GM10248 (cell line): Measurements from ENCODE around the gene CREB3L4.

ENCODE experiments used
- CTCF ChIA-PET: fragments of 300-600 bp; sonication (Branson Sonifier 250); formaldehyde crosslinking; extraction: SDS; loops from one replicate; lab custom pipeline; 2021; ENCODE audit warnings: antibody characterized with exemption; lab: Yijun Ruan, JAX
- POLR2A ChIA-PET: fragments of 350-650 bp; sonication (Branson Sonifier 250); formaldehyde crosslinking; extraction: SDS; loops from one replicate; lab custom pipeline; 2020; ENCODE audit warnings: antibody characterized with exemption; lab: Yijun Ruan, JAX
- DNase-seq: peaks from one replicate; pipeline ENCODE4 v3.0.0; 2012; ENCODE audit errors: extremely low spot score
- TF ChIP-seq, protein P1 (sequence below): IDR thresholded peaks from 2 replicates; pipeline ENCODE4 v1.5.1; 2012; ENCODE audit warnings: mild to moderate bottlenecking, low read depth; ENCODE audit errors: extremely low read depth, missing control alignments, control extremely low read depth

The CREB3L4 gene

DNA sequence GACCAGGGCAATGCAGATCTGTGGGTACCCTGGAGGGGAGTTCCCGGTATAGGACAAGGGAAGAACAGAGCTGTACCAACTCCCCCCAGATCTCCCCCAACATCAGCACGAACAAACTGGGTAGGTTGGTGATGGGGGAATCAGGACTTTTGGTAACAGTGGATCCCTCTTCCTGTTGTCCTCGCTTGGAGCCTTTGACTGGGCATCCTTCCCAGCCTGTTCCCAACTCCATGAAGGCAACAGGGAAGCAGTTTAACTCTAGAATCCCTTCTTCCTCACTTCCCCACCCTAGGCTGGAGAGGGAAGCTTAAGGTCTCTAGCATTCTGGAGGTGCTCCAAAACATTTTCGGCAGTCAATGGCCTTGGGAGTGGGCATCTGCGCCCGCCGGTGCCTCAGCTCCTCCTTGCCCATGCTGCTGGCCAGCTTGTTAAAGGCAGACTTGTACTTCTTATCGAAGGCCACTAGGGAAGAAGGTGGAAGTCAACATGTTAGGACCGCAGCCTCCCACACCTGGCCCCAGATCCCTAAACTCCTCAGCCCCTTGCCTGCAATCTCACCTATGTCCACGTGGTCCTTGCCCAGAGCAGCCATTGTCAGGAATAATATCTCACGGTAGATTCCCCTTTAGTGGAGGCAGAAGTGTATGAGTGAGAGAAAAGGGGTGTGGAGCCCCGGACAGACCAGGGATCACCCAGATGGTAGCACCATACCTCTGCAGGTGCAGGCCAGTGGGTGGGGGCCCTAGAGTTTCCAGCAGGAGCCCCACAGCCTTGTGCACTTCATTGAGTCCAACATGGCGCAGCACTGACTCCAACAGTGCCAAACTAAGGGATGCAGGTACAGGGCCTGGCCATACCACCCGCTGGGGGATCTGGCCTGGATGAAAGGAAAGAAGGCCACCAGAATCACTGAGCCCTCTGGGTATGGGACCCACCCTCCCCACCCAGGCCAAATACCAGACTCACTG lies 37.4 kb upstream of the CREB3L4 start:
- ChIA-PET CTCF (interaction anchor here (0.8 to 13.6 kb wide), 4 partner anchors 9 to 132 kb away, joined by 3 to 108 read pairs (median 4); partner anchors contain the start of gene DENND4B), POLR2A (interaction anchor here (0.9 kb wide), 1 partner anchor 61 kb away, joined by 3 read pairs; no protein-coding TSS in a partner anchor)
- no peak for DNase-seq
- TF ChIP-seq, protein P1, sequence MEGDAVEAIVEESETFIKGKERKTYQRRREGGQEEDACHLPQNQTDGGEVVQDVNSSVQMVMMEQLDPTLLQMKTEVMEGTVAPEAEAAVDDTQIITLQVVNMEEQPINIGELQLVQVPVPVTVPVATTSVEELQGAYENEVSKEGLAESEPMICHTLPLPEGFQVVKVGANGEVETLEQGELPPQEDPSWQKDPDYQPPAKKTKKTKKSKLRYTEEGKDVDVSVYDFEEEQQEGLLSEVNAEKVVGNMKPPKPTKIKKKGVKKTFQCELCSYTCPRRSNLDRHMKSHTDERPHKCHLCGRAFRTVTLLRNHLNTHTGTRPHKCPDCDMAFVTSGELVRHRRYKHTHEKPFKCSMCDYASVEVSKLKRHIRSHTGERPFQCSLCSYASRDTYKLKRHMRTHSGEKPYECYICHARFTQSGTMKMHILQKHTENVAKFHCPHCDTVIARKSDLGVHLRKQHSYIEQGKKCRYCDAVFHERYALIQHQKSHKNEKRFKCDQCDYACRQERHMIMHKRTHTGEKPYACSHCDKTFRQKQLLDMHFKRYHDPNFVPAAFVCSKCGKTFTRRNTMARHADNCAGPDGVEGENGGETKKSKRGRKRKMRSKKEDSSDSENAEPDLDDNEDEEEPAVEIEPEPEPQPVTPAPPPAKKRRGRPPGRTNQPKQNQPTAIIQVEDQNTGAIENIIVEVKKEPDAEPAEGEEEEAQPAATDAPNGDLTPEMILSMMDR, result no peak

DNA sequence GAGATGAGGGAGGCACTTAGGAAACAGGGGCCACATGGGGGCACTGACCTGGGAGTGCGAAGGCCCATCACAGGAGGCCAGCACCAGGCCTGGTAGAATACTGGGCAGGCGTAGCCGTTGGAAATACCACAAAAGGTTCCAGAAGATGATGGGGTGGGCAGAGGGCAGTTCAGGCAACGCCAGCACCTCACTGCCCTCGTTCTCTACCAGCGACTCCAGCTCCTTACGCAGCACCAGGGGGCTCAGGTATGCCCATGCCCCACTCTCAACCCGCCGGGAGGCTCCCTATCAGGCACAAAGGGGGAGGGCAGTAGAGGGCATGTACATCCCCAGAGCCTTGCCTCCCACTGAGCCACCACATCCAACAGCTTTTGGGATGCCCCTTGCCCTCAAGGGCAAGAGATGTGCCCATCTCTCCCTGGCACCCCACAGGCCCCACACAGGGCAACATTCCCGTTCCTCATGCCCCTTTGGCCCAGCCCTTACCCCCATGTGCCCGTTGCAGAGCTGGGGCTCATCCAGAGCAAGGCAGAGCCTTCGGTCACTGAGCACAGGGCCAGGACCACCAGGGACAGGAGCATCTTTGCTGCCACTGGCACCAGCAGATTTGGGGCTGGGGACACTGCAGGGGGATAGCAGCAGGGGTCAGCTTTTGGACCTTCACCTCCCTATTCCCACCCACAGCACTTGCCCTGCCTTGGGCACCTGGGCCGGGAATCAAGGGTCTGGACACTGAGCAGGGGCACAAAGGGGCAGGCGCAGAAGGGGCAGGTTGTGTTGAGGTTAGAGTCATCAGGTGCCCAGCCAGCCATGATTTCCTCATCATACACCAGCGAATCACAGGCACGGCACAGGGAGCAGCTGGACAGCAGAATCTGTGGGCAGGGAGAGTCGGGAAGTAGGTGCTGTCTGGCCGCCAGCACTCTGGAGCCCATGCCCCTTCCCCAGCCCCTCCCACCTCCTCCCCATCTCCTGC lies 35.3 kb upstream of the CREB3L4 start:
- TF ChIP-seq, protein P1, result no peak
- POLR2A ChIA-PET, result no interaction called here
- CTCF ChIA-PET, result interaction anchor here (1.3 to 3.4 kb wide), 2 partner anchors 13 to 55 kb away, joined by 4 to 15 read pairs; partner anchors contain the start of gene DENND4B
- DNase-seq, result no peak

DNA sequence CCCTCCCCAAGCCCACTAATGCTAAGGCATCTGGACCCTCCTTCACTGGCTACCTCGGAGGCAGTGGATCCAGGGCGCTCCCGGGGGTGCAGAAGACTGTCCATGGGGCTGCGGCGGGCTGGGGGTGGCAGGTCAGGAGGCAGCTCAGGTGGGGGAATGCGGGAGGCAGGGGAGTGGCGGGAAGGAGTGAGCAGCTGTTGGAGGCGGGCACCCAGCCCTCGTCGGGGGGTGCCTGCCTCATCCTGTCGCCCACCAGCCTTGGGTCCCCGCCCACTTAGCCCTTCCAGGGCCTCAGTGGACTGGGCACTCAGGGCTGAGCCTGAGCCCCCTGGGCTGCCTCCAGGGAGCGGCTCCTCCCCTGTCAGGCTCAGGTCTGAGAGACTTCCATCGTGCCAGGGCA lies 34.3 kb upstream of the CREB3L4 start:
- no peak for DNase-seq
- ChIA-PET CTCF (interaction anchor here (3.4 kb wide), 1 partner anchor 12 kb away, joined by 15 read pairs; the partner anchor contains the start of gene DENND4B), POLR2A (no interaction called here)
- TF ChIP-seq, protein P1, result no peak

DNA sequence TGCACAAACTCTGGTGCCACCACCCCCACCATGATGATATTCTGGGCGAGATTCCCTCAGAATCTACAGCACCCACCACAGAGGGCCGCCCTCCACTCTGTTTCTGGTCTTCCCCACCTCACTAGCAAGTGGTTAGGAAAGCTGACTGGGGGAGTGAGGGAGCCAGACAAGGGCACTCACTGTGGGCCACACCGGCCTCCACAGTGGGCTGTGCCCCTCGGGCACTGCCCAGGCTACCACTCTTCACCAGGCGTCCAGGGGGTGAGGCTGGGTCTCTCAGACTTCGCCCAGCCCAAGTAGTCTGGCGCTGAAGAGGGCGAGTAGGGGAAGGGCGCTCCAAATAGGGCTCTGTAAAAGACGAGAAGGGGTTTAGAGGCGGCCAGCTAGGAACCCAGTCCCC lies 33.7 kb upstream of the CREB3L4 start:
- POLR2A ChIA-PET, result no interaction called here
- CTCF ChIA-PET, result interaction anchor here (3.4 kb wide), 1 partner anchor 12 kb away, joined by 15 read pairs; the partner anchor contains the start of gene DENND4B
- DNase-seq, result no peak
- TF ChIP-seq, protein P1, result no peak

DNA sequence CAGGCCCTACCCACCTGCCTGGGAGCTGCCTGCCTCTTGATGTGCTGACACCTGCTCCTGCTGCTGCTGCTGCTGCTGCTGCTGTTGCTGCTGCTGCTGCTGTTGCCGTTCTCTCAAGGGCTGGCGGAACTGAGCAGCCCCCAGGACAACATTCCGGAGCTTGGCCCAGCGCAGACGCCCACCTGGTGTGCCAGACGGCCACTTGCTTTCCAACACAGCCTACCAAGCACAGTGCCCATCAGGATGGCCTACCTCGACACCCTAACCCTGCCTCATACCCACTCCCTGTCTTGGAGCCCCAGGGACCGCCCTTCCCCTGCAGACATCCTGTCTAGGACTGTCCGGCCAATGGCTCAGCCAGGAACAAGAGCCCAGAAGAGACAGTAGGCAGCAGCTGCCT lies 33.0 kb upstream of the CREB3L4 start:
- ChIA-PET CTCF (interaction anchor here (3.4 kb wide), 1 partner anchor 11 kb away, joined by 15 read pairs; the partner anchor contains the start of gene DENND4B), POLR2A (no interaction called here)

More for the DNA sequence above, 33.0 kb upstream of the CREB3L4 start:
- TF ChIP-seq, protein P1, result no peak
- no peak for DNase-seq
